ENCODE measurements around the gene LRRC53. TPM values are rescaled to one million over a fixed set of nuclear protein-coding genes. Genes with fewer than 3 reads are reported as not detected.

The LRRC53 gene
- polyA plus RNA-seq, 1 of the 3 experiments (the other 2 are of a cell fraction) = not detected

DNA sequence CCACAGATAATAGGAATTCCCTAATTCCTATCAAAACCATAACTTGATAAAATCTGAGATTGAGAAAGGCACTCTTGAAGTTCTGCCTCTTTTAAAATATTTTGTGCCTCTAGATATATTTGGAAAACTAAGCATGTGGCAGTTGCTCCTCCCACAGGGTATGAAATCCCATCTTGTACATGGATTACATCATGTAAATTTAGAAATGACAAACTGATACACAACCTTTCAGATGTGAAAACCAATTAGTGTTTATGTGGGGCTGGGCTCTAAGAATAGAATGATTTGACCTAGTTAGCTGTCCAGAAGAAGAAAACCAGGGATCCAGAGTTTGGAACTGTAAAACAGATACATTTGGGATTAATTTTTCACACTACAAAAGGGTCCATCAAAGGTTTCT, 15.7 kb downstream of the LRRC53 start:
- H3K79me2 ChIP-seq (ENCODE audit: insufficient read depth) = no peaks in the 10 kb centered on the region
- ChIA-PET POLR2A (no interaction called here), CTCF (interaction anchor here (2.8 kb wide), 1 partner anchor 193 kb away, joined by 8 read pairs; no protein-coding TSS in a partner anchor)
- H3K36me3 ChIP-seq (replicated peaks in 1 of 2; ENCODE audit: control insufficient read depth in 1 of 2, insufficient read depth in 2 of 2, low read length in 1 of 2) = no peaks in the 10 kb centered on the region
- TF ChIP-seq NFIC (IDR thresholded peaks at IDR 0.05; ENCODE audit: borderline replicate concordance) (no peak), NRF1 (IDR thresholded peaks at IDR 0.05; ENCODE audit: low read depth, low read length) (no peak), GABPA (IDR thresholded peaks at IDR 0.05; ENCODE audit: low read depth) (no peak), ZBTB33 (IDR thresholded peaks at IDR 0.05; ENCODE audit: borderline replicate concordance, low read depth) (no peak), RAD21 (IDR thresholded peaks at IDR 0.05; ENCODE audit: low read length) (no peak), FOXJ3 (CRISPR knock-in tag; IDR thresholded peaks at IDR 0.05) (no peak), SMC3 (IDR thresholded peaks at IDR 0.05; ENCODE audit: low read depth, low read length) (no peak), TAF1 (IDR thresholded peaks at IDR 0.05; ENCODE audit: borderline replicate concordance, low read depth, low read length) (no peak), EZH2phosphoT487 (IDR thresholded peaks at IDR 0.05; ENCODE audit: borderline replicate concordance, low read depth) (no peak)
- TF ChIP-seq, protein P1, sequence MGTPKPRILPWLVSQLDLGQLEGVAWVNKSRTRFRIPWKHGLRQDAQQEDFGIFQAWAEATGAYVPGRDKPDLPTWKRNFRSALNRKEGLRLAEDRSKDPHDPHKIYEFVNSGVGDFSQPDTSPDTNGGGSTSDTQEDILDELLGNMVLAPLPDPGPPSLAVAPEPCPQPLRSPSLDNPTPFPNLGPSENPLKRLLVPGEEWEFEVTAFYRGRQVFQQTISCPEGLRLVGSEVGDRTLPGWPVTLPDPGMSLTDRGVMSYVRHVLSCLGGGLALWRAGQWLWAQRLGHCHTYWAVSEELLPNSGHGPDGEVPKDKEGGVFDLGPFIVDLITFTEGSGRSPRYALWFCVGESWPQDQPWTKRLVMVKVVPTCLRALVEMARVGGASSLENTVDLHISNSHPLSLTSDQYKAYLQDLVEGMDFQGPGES (IDR thresholded peaks at IDR 0.05; ENCODE audit: low read depth, low read length) = no peak
- TF ChIP-seq, protein P2, sequence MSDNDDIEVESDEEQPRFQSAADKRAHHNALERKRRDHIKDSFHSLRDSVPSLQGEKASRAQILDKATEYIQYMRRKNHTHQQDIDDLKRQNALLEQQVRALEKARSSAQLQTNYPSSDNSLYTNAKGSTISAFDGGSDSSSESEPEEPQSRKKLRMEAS (IDR thresholded peaks at IDR 0.05; ENCODE audit: low read depth) = no peak
- TF ChIP-seq, protein P3, sequence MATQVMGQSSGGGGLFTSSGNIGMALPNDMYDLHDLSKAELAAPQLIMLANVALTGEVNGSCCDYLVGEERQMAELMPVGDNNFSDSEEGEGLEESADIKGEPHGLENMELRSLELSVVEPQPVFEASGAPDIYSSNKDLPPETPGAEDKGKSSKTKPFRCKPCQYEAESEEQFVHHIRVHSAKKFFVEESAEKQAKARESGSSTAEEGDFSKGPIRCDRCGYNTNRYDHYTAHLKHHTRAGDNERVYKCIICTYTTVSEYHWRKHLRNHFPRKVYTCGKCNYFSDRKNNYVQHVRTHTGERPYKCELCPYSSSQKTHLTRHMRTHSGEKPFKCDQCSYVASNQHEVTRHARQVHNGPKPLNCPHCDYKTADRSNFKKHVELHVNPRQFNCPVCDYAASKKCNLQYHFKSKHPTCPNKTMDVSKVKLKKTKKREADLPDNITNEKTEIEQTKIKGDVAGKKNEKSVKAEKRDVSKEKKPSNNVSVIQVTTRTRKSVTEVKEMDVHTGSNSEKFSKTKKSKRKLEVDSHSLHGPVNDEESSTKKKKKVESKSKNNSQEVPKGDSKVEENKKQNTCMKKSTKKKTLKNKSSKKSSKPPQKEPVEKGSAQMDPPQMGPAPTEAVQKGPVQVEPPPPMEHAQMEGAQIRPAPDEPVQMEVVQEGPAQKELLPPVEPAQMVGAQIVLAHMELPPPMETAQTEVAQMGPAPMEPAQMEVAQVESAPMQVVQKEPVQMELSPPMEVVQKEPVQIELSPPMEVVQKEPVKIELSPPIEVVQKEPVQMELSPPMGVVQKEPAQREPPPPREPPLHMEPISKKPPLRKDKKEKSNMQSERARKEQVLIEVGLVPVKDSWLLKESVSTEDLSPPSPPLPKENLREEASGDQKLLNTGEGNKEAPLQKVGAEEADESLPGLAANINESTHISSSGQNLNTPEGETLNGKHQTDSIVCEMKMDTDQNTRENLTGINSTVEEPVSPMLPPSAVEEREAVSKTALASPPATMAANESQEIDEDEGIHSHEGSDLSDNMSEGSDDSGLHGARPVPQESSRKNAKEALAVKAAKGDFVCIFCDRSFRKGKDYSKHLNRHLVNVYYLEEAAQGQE (IDR thresholded peaks at IDR 0.05; ENCODE audit: low read depth, low read length) = no peak
- TF ChIP-seq, protein P4, sequence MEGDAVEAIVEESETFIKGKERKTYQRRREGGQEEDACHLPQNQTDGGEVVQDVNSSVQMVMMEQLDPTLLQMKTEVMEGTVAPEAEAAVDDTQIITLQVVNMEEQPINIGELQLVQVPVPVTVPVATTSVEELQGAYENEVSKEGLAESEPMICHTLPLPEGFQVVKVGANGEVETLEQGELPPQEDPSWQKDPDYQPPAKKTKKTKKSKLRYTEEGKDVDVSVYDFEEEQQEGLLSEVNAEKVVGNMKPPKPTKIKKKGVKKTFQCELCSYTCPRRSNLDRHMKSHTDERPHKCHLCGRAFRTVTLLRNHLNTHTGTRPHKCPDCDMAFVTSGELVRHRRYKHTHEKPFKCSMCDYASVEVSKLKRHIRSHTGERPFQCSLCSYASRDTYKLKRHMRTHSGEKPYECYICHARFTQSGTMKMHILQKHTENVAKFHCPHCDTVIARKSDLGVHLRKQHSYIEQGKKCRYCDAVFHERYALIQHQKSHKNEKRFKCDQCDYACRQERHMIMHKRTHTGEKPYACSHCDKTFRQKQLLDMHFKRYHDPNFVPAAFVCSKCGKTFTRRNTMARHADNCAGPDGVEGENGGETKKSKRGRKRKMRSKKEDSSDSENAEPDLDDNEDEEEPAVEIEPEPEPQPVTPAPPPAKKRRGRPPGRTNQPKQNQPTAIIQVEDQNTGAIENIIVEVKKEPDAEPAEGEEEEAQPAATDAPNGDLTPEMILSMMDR (IDR thresholded peaks at IDR 0.05) = no peak
- no peaks in the 10 kb centered on the region for H3K4me1 ChIP-seq (ENCODE audit: control insufficient read depth in 1 of 2, insufficient read depth in 2 of 2, low read depth in 1 of 2, low read length in 1 of 2)
- H3K9me3 ChIP-seq = no peaks in the 10 kb centered on the region
- no peaks in the 10 kb centered on the region for H4K20me1 ChIP-seq (ENCODE audit: insufficient read depth)
- no peak overlapping the region for H3K27ac ChIP-seq (ENCODE audit: low read depth in 2 of 2, low read length in 1 of 2)
- no peak for DNase-seq
- no peaks in the 10 kb centered on the region for H3K9me2 ChIP-seq
- H3K4me3 ChIP-seq (ENCODE audit: low read depth in 2 of 2, low read length in 1 of 2) = no peak overlapping the region
- no peak overlapping the region for H3K9ac ChIP-seq
- no peaks in the 10 kb centered on the region for H3K27me3 ChIP-seq (ENCODE audit: insufficient read depth)
- H3K4me2 ChIP-seq = no peak overlapping the region
- no peak overlapping the region for H2AFZ ChIP-seq (ENCODE audit: low read depth)
- H3F3A ChIP-seq (replicated peaks; ENCODE audit: insufficient read depth) = no peaks in the 10 kb centered on the region
